ENCODE data around the gene TK1. TPM values are rescaled to one million over a fixed set of nuclear protein-coding genes. Genes with fewer than 3 reads are reported as not detected.

The TK1 gene
- total RNA-seq, 4 donors from 2014 or later: 7.4 to 27.9 (median 9.4) TPM

- Histone ChIP-seq H3K4me3 (no peak overlapping the region), H3K4me1 (peaks cover 58 to 82% (median 73%) of the 10 kb centered on the region in 4 donors), H3K27me3 (no peaks in the 10 kb centered on the region), H3K27ac (peak overlapping the region; percentile 85 to 95 (median 92)), H3K9me3 (no peaks in the 10 kb centered on the region), H3K36me3 (no peaks in the 10 kb centered on the region)
- TF ChIP-seq EP300 (IDR thresholded peaks at IDR 0.05; ENCODE audit: low read depth) (no peak), POLR2A (IDR thresholded peaks at IDR 0.05) (no peak), POLR2AphosphoS5 (IDR thresholded peaks at IDR 0.05) (no peak), CTCF (IDR thresholded peaks at IDR 0.05) (no peak)
- WGBS, 2 donors (ENCODE audit: low coverage in 1 of 2): 91% methylated on average over 14 of the region's 14 CpGs; no CpG with 5 or more reads in 1 of the 2 donors
- intact Hi-C loops (cut with DNase I; ENCODE audit: low total_unique reads): loop anchor here (5.0 kb wide), 1 partner anchor 63 kb away; no protein-coding TSS in a partner anchor
- in situ Hi-C loops (cut with MboI; ENCODE audit: low pct_ligation_motif_present in 1 of 4, low pct_unique_long_range_greater_than_20kb in 1 of 4, low sequenced_read_pairs in 3 of 4): loop anchor here in 2 of 4 donors (10.0 kb wide), 1 partner anchor 61 kb away; no protein-coding TSS in a partner anchor
- no peak for DNase-seq
These were observed 11.2 kb downstream of the TK1 start for GRCh38 chr17:78175643-78175981.

GRCh38 chr17:78174870-78175642 lies 11.8 kb downstream of the TK1 start:
- in situ Hi-C loops (cut with MboI; ENCODE audit: low pct_ligation_motif_present in 1 of 4, low pct_unique_long_range_greater_than_20kb in 1 of 4, low sequenced_read_pairs in 3 of 4) (loop anchor here in 2 of 4 donors (10.0 kb wide), 1 partner anchor 60 kb away; no protein-coding TSS in a partner anchor), intact Hi-C loops (cut with DNase I; ENCODE audit: low total_unique reads) (loop anchor here (5.0 kb wide), 1 partner anchor 63 kb away; no protein-coding TSS in a partner anchor)
- peak overlapping the region; percentile 85 to 95 (median 92) for H3K27ac ChIP-seq
- TF ChIP-seq EP300 (IDR thresholded peaks at IDR 0.05; ENCODE audit: low read depth): no peak
- peak; percentile 63 for TF ChIP-seq POLR2A (IDR thresholded peaks at IDR 0.05)
- TF ChIP-seq CTCF (IDR thresholded peaks at IDR 0.05): peak in 1 of 5 experiments; percentile 41
- peak overlapping the region in 1 of 4 donors; percentile 9 for H3K4me3 ChIP-seq
- H3K4me1 ChIP-seq: peaks cover 60 to 82% (median 74%) of the 10 kb centered on the region in 4 donors
- WGBS, 2 donors (ENCODE audit: low coverage in 1 of 2): 53% methylated on average over 26 of the region's 28 CpGs; no CpG with 5 or more reads in 1 of the 2 donors
- no peaks in the 10 kb centered on the region for H3K36me3 ChIP-seq
- peak; percentile 62 for DNase-seq
- H3K9me3 ChIP-seq: no peaks in the 10 kb centered on the region
- H3K27me3 ChIP-seq: no peaks in the 10 kb centered on the region

GRCh38 chr17:78174346-78174869 lies 12.4 kb downstream of the TK1 start:
- H3K36me3 ChIP-seq: no peaks in the 10 kb centered on the region
- H3K4me1 ChIP-seq: peaks cover 67 to 85% (median 76%) of the 10 kb centered on the region in 4 donors
- peak overlapping the region in 1 of 4 donors; percentile 9 for H3K4me3 ChIP-seq
- no peaks in the 10 kb centered on the region for H3K9me3 ChIP-seq
- in situ Hi-C loops (cut with MboI; ENCODE audit: low pct_ligation_motif_present in 1 of 4, low pct_unique_long_range_greater_than_20kb in 1 of 4, low sequenced_read_pairs in 3 of 4) (loop anchor here in 2 of 4 donors (10.0 kb wide), 1 partner anchor 60 kb away; no protein-coding TSS in a partner anchor), intact Hi-C loops (cut with DNase I; ENCODE audit: low total_unique reads) (no loop called here)
- peak; percentile 91 for DNase-seq
- peak; percentile 70 to 89 (median 86) for TF ChIP-seq POLR2AphosphoS5 (IDR thresholded peaks at IDR 0.05)
- TF ChIP-seq POLR2A (IDR thresholded peaks at IDR 0.05): peak; percentile 85
- no peak for TF ChIP-seq EP300 (IDR thresholded peaks at IDR 0.05; ENCODE audit: low read depth)
- peak; percentile 38 to 95 (median 62) for TF ChIP-seq CTCF (IDR thresholded peaks at IDR 0.05)
- 26% methylated on average over 15 of the region's 15 CpGs; no CpG with 5 or more reads in 1 of the 2 donors for WGBS, 2 donors (ENCODE audit: low coverage in 1 of 2)
- no peaks in the 10 kb centered on the region for H3K27me3 ChIP-seq
- peak overlapping the region; percentile 85 to 95 (median 92) for H3K27ac ChIP-seq

- intact Hi-C loops (cut with DNase I; ENCODE audit: low total_unique reads): no loop called here
These were observed 13.6 kb downstream of the TK1 start for GRCh38 chr17:78173097-78173715.

More at GRCh38 chr17:78173097-78173715, 13.6 kb downstream of the TK1 start:
- peak overlapping the region; percentile 85 to 95 (median 92) for H3K27ac ChIP-seq
- TF ChIP-seq POLR2A (IDR thresholded peaks at IDR 0.05) (no peak), POLR2AphosphoS5 (IDR thresholded peaks at IDR 0.05) (peak in 2 of 3 donors; percentile 4 to 53)
- H3K4me1 ChIP-seq: peaks cover 68 to 90% (median 80%) of the 10 kb centered on the region in 4 donors
- no peaks in the 10 kb centered on the region for H3K27me3 ChIP-seq
- in situ Hi-C loops (cut with MboI; ENCODE audit: low pct_ligation_motif_present in 1 of 4, low pct_unique_long_range_greater_than_20kb in 1 of 4, low sequenced_read_pairs in 3 of 4): loop anchor here in 2 of 4 donors (10.0 kb wide), 1 partner anchor 58 kb away; no protein-coding TSS in a partner anchor
- peak overlapping the region in 2 of 4 donors; percentile 10 to 11 for H3K4me3 ChIP-seq
- DNase-seq: peak; percentile 68
- H3K9me3 ChIP-seq: no peaks in the 10 kb centered on the region
- 26 to 43% methylated on average over 5 to 11 of the region's 11 CpGs for WGBS, 2 donors (ENCODE audit: low coverage in 1 of 2)
- H3K36me3 ChIP-seq: no peaks in the 10 kb centered on the region
